ENCODE data around the gene TMEM86A.

The TMEM86A gene

DNA sequence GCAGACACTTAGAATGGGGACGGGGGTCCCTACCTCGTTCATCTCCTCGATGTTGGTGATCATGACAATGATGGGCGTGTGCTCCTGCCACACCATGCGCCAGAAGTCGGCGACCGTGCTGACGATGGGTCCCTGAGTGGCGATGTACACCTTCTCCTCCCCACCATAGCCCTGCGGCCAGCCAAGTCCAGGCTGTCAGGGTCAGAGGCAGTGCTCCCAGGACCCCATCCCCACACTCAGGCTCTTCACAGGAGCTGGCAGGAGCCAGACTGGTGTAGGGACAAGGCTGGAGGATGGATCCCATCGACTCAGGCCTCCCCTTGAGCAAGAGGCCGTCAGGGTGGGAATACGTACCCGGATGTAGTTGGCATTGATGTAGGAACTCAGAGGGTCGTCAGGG is 34.6 kb downstream of the TMEM86A start:
- H3K4me3 ChIP-seq = no peak overlapping the region
- TF ChIP-seq, protein P1, sequence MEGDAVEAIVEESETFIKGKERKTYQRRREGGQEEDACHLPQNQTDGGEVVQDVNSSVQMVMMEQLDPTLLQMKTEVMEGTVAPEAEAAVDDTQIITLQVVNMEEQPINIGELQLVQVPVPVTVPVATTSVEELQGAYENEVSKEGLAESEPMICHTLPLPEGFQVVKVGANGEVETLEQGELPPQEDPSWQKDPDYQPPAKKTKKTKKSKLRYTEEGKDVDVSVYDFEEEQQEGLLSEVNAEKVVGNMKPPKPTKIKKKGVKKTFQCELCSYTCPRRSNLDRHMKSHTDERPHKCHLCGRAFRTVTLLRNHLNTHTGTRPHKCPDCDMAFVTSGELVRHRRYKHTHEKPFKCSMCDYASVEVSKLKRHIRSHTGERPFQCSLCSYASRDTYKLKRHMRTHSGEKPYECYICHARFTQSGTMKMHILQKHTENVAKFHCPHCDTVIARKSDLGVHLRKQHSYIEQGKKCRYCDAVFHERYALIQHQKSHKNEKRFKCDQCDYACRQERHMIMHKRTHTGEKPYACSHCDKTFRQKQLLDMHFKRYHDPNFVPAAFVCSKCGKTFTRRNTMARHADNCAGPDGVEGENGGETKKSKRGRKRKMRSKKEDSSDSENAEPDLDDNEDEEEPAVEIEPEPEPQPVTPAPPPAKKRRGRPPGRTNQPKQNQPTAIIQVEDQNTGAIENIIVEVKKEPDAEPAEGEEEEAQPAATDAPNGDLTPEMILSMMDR (IDR thresholded peaks at IDR 0.05) = no peak
- DNase-seq (ENCODE audit: low spot score) = no peak

DNA sequence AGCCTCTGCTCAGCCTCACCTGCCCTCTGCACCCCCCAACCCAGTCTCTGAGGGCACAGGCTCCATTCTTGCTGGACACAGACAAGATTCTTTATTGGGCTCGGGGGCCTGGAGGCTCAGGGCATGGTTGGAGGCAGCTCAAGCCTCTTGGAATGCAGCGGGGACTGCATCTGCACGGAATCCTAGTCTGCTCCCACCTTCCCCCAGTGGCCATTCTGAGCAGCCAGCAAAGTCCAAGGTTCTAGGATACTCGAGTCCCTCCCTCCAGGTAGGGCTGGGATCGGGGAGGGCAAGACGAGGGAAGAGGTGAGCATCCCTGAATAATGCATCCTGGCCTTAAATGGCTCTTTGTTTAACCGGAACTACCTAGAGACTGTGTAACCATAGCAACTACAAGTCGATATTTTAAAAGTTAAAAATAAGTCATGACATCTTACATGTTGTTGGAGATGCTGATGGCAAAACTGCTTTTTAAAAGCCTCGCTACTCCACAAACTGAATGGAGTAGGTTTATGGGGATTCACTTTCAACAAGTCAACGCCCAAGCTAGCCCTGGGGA is 38.1 kb downstream of the TMEM86A start:
- no peak overlapping the region for H3K27ac ChIP-seq
- DNase-seq (ENCODE audit: low spot score) = no peak

More for the DNA sequence above, 34.6 kb downstream of the TMEM86A start:
- H3K27ac ChIP-seq = no peak overlapping the region

GRCh38 chr11:18737642-18738041 is 39.1 kb downstream of the TMEM86A start:
- no peak for DNase-seq (ENCODE audit: low spot score)
- TF ChIP-seq, protein P1 (IDR thresholded peaks at IDR 0.05) = no peak
- Histone ChIP-seq H3K27ac (no peak overlapping the region), H3K4me3 (no peak overlapping the region)

More for the DNA sequence above, 38.1 kb downstream of the TMEM86A start:
- H3K4me3 ChIP-seq = no peak overlapping the region
- TF ChIP-seq, protein P1 (IDR thresholded peaks at IDR 0.05) = no peak

GRCh38 chr11:18739685-18740084 is 41.1 kb downstream of the TMEM86A start:
- Histone ChIP-seq H3K27ac (no peak overlapping the region), H3K4me3 (no peak overlapping the region)
- TF ChIP-seq, protein P1 (IDR thresholded peaks at IDR 0.05) = no peak
- no peak for DNase-seq (ENCODE audit: low spot score)

- TF ChIP-seq, protein P1 (IDR thresholded peaks at IDR 0.05) = no peak
- DNase-seq (ENCODE audit: low spot score) = no peak
- H3K4me3 ChIP-seq = no peak overlapping the region
- H3K27ac ChIP-seq = no peak overlapping the region
These were observed 43.2 kb downstream of the TMEM86A start for GRCh38 chr11:18741783-18742182.

DNA sequence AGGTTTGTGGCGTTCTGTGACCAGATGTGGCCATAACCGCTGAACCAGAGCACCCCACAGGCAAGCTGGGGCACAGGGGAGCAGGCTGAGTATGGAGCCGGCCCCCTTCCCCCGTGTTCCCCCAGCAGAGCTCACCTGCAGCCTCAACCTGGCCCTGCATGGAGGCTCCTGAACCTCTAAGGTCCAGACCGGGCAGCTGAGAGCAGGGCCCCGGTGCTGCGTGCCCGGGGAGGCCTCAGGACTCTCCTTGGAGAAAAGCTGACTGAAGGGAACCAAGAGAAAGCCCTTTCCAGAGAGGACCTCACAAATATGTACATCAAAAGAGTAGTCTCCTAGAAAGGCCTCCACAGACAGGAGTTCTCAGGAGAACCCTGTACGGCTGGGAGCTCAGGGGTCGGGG is 44.8 kb downstream of the TMEM86A start:
- no peak overlapping the region for H3K4me3 ChIP-seq
- TF ChIP-seq, protein P1 (IDR thresholded peaks at IDR 0.05) = no peak

DNA sequence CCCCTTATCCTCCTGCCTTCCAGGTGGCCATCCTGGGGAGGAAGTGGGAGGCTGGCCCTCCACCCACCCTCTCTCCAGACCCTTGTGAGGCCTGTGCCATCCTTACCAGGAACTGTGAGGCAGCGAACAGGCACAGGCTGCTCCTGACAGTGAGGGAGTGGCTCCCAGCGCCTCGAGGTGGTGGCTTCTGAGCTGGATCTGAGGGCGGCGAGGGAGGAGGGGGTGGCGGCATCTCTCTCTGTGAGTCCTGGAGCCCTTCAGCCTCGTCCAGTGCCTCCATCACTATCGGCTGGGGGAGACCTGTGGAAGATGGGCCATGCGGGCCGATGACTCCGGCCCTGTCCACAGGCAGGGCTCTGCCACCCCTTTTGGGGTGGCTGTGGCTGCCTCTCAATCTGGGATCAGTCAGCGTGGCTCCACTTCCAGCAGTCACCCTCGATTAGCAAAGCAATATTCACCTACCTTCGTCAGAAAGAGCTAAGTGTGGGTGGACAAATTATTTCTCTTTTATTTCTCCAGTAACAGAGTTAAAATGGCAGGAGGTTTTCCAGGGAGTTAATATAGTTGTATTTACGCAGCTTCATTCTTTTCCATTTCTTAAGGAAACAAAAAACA is 45.4 kb downstream of the TMEM86A start:
- TF ChIP-seq, protein P1 (IDR thresholded peaks at IDR 0.05) = no peak
- DNase-seq (ENCODE audit: low spot score) = no peak
- H3K27ac ChIP-seq = no peak overlapping the region

More for the DNA sequence above, 44.8 kb downstream of the TMEM86A start:
- DNase-seq (ENCODE audit: low spot score) = no peak
- H3K27ac ChIP-seq = no peak overlapping the region

More for the DNA sequence above, 45.4 kb downstream of the TMEM86A start:
- H3K4me3 ChIP-seq = no peak overlapping the region
